Choroid plexus epithelial cell (primary cell): Measurements from ENCODE around the gene TNIP2.

Experiments used
- DNase-seq: peaks from one replicate; pipeline ENCODE4 v3.0.0-alpha.2; 2010; ENCODE audit warnings: low read depth
- H3K4me3 ChIP-seq: 2 replicates; pipeline ENCODE4 v1.5.1; 2011; ENCODE audit warnings: low read depth, mild to moderate bottlenecking, control low read depth, low read length, moderate library complexity
- TF ChIP-seq, protein P1 (sequence below): conservative IDR thresholded peaks from 2 replicates; pipeline ENCODE4 v1.5.1; 2011; ENCODE audit warnings: low read depth, mild to moderate bottlenecking, control low read depth, inconsistent platforms, low read length, moderate library complexity

TNIP2 gene

DNA sequence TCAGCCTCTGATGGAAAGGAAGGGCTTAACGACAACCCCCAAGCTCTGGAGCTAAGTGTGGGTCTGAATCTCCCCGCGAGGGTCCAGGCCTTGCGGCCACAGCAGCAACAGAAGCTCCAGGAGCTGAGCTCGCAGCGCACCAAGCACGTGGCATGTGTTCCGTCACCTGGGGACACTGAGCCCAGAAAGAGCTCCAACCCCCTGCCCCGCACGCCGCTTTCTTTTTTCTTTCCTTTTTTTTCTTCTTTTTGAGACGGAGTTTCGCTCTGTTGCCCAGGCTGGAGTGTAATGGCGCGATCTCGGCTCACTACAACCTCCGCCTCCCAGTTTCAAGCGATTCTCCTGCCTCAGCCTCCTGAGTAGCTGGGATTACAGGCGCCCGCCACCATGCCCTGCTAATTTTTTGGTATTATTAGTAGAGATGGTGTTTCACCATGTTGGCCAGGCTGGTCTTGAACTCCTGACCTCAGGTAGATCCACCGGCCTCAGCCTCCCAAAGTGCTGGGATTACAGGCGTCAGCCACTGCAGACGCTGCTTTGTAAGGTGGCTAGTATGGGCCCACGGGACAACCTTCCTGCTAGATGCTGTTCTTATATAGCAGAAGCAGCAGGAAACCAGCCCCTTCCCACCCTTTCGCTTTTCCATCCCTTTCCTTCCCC lies 685 bp upstream of the TNIP2 start:
- TF ChIP-seq, protein P1, sequence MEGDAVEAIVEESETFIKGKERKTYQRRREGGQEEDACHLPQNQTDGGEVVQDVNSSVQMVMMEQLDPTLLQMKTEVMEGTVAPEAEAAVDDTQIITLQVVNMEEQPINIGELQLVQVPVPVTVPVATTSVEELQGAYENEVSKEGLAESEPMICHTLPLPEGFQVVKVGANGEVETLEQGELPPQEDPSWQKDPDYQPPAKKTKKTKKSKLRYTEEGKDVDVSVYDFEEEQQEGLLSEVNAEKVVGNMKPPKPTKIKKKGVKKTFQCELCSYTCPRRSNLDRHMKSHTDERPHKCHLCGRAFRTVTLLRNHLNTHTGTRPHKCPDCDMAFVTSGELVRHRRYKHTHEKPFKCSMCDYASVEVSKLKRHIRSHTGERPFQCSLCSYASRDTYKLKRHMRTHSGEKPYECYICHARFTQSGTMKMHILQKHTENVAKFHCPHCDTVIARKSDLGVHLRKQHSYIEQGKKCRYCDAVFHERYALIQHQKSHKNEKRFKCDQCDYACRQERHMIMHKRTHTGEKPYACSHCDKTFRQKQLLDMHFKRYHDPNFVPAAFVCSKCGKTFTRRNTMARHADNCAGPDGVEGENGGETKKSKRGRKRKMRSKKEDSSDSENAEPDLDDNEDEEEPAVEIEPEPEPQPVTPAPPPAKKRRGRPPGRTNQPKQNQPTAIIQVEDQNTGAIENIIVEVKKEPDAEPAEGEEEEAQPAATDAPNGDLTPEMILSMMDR: no peak
- no peak for DNase-seq
- peak overlapping the region; percentile 45 for H3K4me3 ChIP-seq

DNA sequence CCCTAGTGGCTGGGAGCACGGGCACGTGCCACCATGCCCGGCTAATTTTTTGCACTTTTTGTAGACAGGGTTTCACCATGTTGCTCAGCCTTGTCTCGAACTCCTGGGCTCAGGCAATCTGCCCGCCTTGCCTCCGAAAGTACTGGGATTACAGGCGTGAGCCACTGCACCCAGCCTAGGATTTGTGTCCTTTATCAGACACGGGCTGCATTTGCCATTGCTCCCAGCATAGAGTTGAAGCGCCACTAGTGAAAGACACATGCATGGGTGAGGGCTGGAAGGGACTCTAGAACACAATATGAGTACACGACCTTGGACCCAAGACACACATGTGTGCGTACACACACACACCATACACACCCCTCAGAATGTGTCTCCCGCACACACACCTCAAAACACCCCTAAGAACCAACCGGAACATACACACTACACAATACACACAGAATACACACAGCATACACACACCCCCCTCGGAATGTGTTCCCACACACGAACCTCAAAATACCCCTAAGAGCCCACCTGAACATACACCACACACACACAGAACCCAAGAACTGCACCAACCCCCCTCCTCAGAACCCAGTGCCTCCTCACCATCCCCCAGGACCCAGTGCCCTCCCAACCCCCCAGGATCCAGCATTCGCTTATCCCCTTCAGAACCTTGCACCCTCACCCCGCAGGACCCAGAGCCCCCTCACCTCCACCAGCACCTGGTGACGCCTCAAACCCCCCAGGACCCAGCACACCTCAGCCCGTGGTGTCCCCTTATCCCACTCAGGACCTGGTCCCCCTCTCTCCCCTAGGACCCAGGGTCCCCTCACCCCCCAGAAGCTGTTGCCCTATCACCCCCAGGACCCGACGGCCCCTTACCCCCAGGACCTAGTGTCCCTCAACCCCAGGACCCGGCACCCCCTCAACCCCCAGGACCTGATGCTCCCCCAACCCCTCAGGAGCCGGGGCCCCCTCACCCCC lies 1.0 kb downstream of the TNIP2 start:
- peak overlapping the region; percentile 86 for H3K4me3 ChIP-seq
- TF ChIP-seq, protein P1: no peak
- DNase-seq: no peak

DNA sequence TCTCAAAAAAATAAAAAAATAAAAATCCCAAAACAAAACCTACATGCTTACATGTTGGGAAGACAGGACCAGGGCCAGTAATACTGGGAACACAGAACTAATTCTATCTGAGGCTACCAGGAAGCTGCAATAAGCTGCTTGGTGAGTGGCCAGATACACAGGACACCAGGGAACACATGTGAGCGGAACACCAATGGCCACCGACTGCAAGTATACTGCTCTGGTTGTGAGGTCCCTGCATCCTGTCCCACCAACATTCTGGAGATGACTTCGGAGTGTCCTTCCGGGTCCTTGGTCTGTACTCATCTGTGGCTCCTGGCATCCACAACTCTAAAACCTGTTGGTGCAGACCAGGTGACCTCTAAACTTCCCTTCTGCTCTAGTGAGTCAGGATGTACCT lies 2.7 kb downstream of the TNIP2 start:
- DNase-seq: no peak
- no peak overlapping the region for H3K4me3 ChIP-seq
- TF ChIP-seq, protein P1: no peak

DNA sequence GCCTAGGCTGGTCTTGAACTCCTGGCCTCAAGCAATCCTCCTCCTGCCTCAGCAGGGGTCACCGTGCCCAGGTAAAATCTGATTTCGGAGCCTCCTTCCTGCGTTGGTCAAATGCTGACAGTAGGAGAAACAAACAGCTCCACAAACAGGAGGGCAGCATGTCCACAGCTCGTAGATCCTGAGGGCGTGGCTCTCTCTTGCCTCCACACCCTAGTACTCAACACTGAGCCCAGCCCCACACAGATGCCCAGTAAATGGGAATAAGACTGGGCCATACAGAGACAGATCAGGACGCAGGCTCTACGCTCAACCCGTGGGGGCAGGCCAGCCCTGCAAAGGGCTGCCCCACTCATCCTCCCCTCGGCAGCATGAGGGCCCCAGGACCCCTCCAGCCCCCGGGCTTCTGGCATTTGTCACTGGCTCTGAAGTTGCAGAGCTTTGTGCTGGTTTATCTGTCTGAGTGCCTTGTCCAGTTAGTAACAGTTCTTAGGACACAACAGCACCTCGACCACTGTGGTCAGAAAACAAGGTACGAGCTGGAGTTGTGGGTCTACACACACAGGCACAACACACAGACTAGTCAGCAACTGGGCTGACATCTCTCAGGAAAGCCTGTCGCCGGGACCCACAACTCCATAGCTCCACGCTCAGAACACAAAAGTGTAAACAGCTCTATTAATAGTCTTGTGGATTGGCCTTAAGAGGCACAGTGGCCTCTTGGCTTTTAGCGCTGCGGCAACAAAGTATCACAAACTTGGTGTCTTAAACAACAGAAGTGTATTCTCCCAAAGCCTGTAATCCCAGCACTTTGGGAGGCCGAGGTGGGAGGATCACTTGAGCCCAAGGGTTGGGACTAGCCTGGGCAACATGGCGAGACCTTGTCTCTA lies 5.2 kb downstream of the TNIP2 start:
- TF ChIP-seq, protein P1: no peak
- DNase-seq: peak; percentile 28
- H3K4me3 ChIP-seq: no peak overlapping the region

DNA sequence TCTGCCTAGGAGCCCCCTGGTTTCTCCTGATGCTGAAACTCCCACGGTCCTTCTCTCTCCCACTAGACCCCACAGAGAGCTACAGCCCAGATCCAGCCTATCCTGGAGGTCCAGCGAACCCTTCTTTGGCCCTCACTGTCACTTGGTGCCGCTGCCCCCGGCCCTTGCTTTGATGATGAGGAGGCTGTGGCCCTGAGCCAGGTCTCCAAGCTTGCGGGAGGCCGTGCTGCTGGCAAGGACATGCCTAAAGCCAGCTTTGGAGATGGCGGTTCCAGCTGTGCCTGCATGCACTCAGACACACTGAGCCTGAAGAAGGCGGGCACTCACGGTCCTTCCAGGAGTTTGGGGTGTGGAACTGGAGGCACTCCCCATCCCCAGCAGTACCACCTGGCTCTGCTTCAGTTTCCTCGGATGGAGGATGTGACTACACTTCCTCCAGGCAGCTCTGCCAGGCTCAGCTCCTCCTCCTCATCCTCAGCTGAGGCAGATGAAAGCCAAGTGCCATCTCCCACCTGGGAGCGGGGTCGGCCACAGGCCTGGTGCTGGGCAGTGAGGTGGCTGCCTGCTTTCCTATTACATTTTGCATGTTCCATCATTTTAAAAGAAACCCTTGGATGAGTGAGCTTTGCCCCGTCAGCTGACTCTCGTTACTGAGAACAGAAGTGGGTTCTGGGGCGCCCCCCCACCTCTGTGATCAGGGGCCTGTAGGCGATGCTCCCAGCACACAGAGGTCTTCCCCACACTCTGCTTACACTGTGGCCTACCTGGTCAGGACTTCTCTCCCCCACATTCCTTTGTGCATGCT lies 9.0 kb downstream of the TNIP2 start:
- no peak for DNase-seq
- H3K4me3 ChIP-seq: no peak overlapping the region
- TF ChIP-seq, protein P1: no peak
